Hepatocyte (in vitro differentiated cells): ENCODE measurements around the gene WDR91. TPM values are rescaled to one million over a fixed set of nuclear protein-coding genes. Genes with fewer than 3 reads are reported as not detected.

Experiments
- DNase-seq: peaks from one replicate; pipeline ENCODE4 v3.0.0-alpha.2; 2016; ENCODE audit warnings: low spot score
- H2AFZ ChIP-seq: fragments of 200-600 bp; sonication (generic); 2 replicates; pipeline ENCODE4 v1.6.0; 2016; ENCODE audit warnings: antibody characterized with exemption, mild to moderate bottlenecking
- H3K27ac ChIP-seq: fragments of 200-600 bp; sonication (generic); 2 replicates; pipeline ENCODE4 v1.5.1; 2016; ENCODE audit warnings: mild to moderate bottlenecking
- H3K27me3 ChIP-seq: fragments of 200-600 bp; sonication (generic); 2 replicates; pipeline ENCODE4 v1.6.1; 2016
- H3K36me3 ChIP-seq: fragments of 200-600 bp; sonication (generic); replicated peaks from 2 replicates; pipeline ENCODE4 v1.5.1; 2016; ENCODE audit warnings: low read depth; ENCODE audit not compliant: insufficient read depth
- H3K4me1 ChIP-seq: fragments of 200-600 bp; sonication (generic); 2 replicates; pipeline ENCODE4 v1.5.1; 2016; ENCODE audit warnings: mild to moderate bottlenecking, moderate library complexity; ENCODE audit not compliant: insufficient read depth
- H3K4me2 ChIP-seq: fragments of 200-600 bp; sonication (generic); 2 replicates; pipeline ENCODE4 v1.6.0; 2016
- H3K4me3 ChIP-seq: fragments of 200-600 bp; sonication (generic); 2 replicates; pipeline ENCODE4 v1.5.1; 2016; ENCODE audit warnings: mild to moderate bottlenecking
- H3K79me2 ChIP-seq: fragments of 200-600 bp; sonication (generic); 2 replicates; pipeline ENCODE4 v1.6.0; 2017; ENCODE audit warnings: mild to moderate bottlenecking
- H3K9me2 ChIP-seq: fragments of 200-600 bp; sonication (generic); replicated peaks from 2 replicates; pipeline ENCODE4 v1.6.0; 2017; ENCODE audit warnings: mild to moderate bottlenecking; ENCODE audit not compliant: insufficient read depth
- H3K9me3 ChIP-seq: fragments of 200-600 bp; sonication (generic); 2 replicates; pipeline ENCODE4 v1.5.1; 2016; ENCODE audit warnings: low read depth, mild to moderate bottlenecking
- H4K20me1 ChIP-seq: fragments of 200-600 bp; sonication (generic); 2 replicates; pipeline ENCODE4 v1.6.0; 2016; ENCODE audit warnings: mild to moderate bottlenecking; ENCODE audit not compliant: insufficient read depth, poor library complexity, severe bottlenecking
- CTCF ChIP-seq: fragments of 200-600 bp; sonication (generic); IDR thresholded peaks from 2 replicates; pipeline ENCODE4 v1.5.1; 2016; ENCODE audit warnings: antibody characterized with exemption, mild to moderate bottlenecking; ENCODE audit not compliant: poor library complexity
- EZH2 ChIP-seq: fragments of 200-600 bp; sonication (generic); IDR thresholded peaks from 2 replicates; pipeline ENCODE4 v1.6.1; 2016; ENCODE audit warnings: antibody characterized with exemption, mild to moderate bottlenecking, borderline replicate concordance
- EZH2phosphoT487 ChIP-seq: fragments of 200-600 bp; sonication (generic); IDR thresholded peaks from one replicate; pipeline ENCODE4 v1.6.1; 2018; ENCODE audit warnings: antibody characterized with exemption, mild to moderate bottlenecking, low read depth, moderate library complexity; ENCODE audit not compliant: unreplicated experiment, severe bottlenecking
- WGBS: methylation state at CpG from one replicate; pipeline ENCODE4 v1.1.6; 2016; ENCODE audit warnings: low lambda C conversion rate; ENCODE audit errors: missing lambda C conversion rate; 5-methylcytosine and 5-hydroxymethylcytosine counted together
- polyA plus RNA-seq: library from polyadenylated mRNA; unstranded; fragments of >200 nt; fragmentation: Nextera tagmentation; extraction: Ambion mirVana; gene quantifications from 2 replicates; pipeline ENCODE4 v1.2.1, GENCODE V29; 2016
- total RNA-seq: library from RNA; depleted of rRNA; stranded (reverse); fragments of >200 nt; gene quantifications from 2 replicates; pipeline ENCODE4 v1.2.3, GENCODE V29; 2014

The WDR91 gene
- total and polyA plus RNA-seq, 2 experiments from 2014 or later: 8.0 to 8.2 TPM

GRCh38 chr7:135170274-135170997, 40.9 kb downstream of the WDR91 start, which contains the start of gene CYREN:
Gene CYREN (minus strand): TSS chr7:135170707. CDS start chr7:135168922, 1,785 bp downstream.
- Histone ChIP-seq H4K20me1 (no peaks in the 10 kb centered on the region), H3K27me3 (no peaks in the 10 kb centered on the region), H3K79me2 (peaks cover 19% of the 10 kb centered on the region), H3K9me2 (no peaks in the 10 kb centered on the region), H3K36me3 (no peaks in the 10 kb centered on the region), H3K4me2 (peak within 1 kb of the TSS; percentile 87), H3K4me1 (peaks cover 28% of the 10 kb centered on the region), H3K4me3 (peak within 1 kb of the TSS; percentile 64), H2AFZ (peak within 1 kb of the TSS; percentile 62), H3K9me3 (no peaks in the 10 kb centered on the region), H3K27ac (peak within 1 kb of the TSS; percentile 95)
- WGBS: 1% methylated on average over 75 of the region's 77 CpGs
- peak; percentile 97 for DNase-seq
- peak; percentile 93 for TF ChIP-seq CTCF
- TF ChIP-seq EZH2phosphoT487: no peak
- no peak for TF ChIP-seq EZH2

- H2AFZ ChIP-seq: peak overlapping the region; percentile 52
- no peak for DNase-seq
These were observed 41.4 kb downstream of the WDR91 start for GRCh38 chr7:135169964-135170273.

GRCh38 chr7:135169141-135169963, 42.0 kb downstream of the WDR91 start:
- H3K9me2 ChIP-seq: no peaks in the 10 kb centered on the region
- peaks cover 19% of the 10 kb centered on the region for H3K79me2 ChIP-seq
- H3K27me3 ChIP-seq: no peaks in the 10 kb centered on the region
- peak overlapping the region; percentile 95 for H3K27ac ChIP-seq
- H3K4me3 ChIP-seq: peak overlapping the region; percentile 64
- peaks cover 28% of the 10 kb centered on the region for H3K4me1 ChIP-seq
- H3K36me3 ChIP-seq: no peaks in the 10 kb centered on the region
- H3K9me3 ChIP-seq: no peaks in the 10 kb centered on the region
- H3K4me2 ChIP-seq: peak overlapping the region; percentile 87
- no peaks in the 10 kb centered on the region for H4K20me1 ChIP-seq
- peak; percentile 39 for DNase-seq
- H2AFZ ChIP-seq: peak overlapping the region; percentile 52
- no peak for TF ChIP-seq EZH2
- TF ChIP-seq EZH2phosphoT487: no peak
- TF ChIP-seq CTCF: peak; percentile 23
- 78% methylated on average over 11 of the region's 11 CpGs for WGBS

More at GRCh38 chr7:135169964-135170273, 41.4 kb downstream of the WDR91 start:
- Histone ChIP-seq H3K4me2 (peak overlapping the region; percentile 87), H3K4me3 (peak overlapping the region; percentile 64), H3K36me3 (no peaks in the 10 kb centered on the region), H3K9me2 (no peaks in the 10 kb centered on the region), H4K20me1 (no peaks in the 10 kb centered on the region), H3K27ac (peak overlapping the region; percentile 95), H3K27me3 (no peaks in the 10 kb centered on the region), H3K4me1 (peaks cover 28% of the 10 kb centered on the region), H3K79me2 (peaks cover 19% of the 10 kb centered on the region), H3K9me3 (no peaks in the 10 kb centered on the region)
- WGBS: under 1% methylated on average over 17 of the region's 17 CpGs
- TF ChIP-seq EZH2phosphoT487 (no peak), CTCF (no peak), EZH2 (no peak)
